WTC11 (cell line): Measurements from ENCODE around the gene PAK1. TPM values are rescaled to one million over a fixed set of nuclear protein-coding genes. Genes with fewer than 3 reads are reported as not detected.
A peak's percentile ranks its signal among the peaks of the same experiment; 100 is the strongest.

Source experiments
- ATAC-seq: fragments of 200-7000 bp; cut with Tn5 transposase; 2 replicates; pipeline ENCODE4 v1.10.0; 2021; ENCODE audit warnings: mild to moderate bottlenecking, moderate library complexity
- CTCF ChIA-PET: fragments of 300-600 bp; sonication (Branson Sonifier 250); formaldehyde crosslinking; loops from one replicate; lab custom pipeline; 2021; ENCODE audit warnings: antibody characterized with exemption; lab: Charles Lee
- POLR2A ChIA-PET: fragments of 350-600 bp; sonication (Branson Sonifier 250); formaldehyde crosslinking; loops from one replicate; lab custom pipeline; 2021; ENCODE audit warnings: antibody characterized with exemption; lab: Charles Lee
- DNase-seq: peaks from one replicate; pipeline ENCODE4 v3.0.0; 2021; ENCODE audit warnings: low spot score
- H3K27ac Mint-ChIP-seq: 2 replicates; pipeline ENCODE4 v1.8.0; 2021; ENCODE audit warnings: mixed read lengths
- H3K27me3 Mint-ChIP-seq: 2 replicates; pipeline ENCODE4 v1.8.0; 2021; ENCODE audit warnings: low read depth, mild to moderate bottlenecking, moderate library complexity, mixed read lengths
- H3K36me3 Mint-ChIP-seq: 2 replicates; pipeline ENCODE4 v1.8.0; 2021; ENCODE audit warnings: mixed read lengths
- H3K4me1 Mint-ChIP-seq: 2 replicates; pipeline ENCODE4 v1.8.0; 2022; ENCODE audit warnings: mixed read lengths
- H3K4me3 Mint-ChIP-seq: 2 replicates; pipeline ENCODE4 v1.8.0; 2021; ENCODE audit warnings: mild to moderate bottlenecking, moderate library complexity, mixed read lengths
- H3K9me3 Mint-ChIP-seq: 2 replicates; pipeline ENCODE4 v1.8.0; 2021; ENCODE audit warnings: mixed read lengths
- AFF4 ChIP-seq: sonication (generic); formaldehyde crosslinking; IDR thresholded peaks from 2 replicates; pipeline ENCODE4 v1.8.1; 2023; ENCODE audit warnings: mild to moderate bottlenecking, missing genetic modification reagents, borderline replicate concordance
- ESRRA ChIP-seq: sonication (generic); formaldehyde crosslinking; IDR thresholded peaks from 2 replicates; pipeline ENCODE4 v1.8.1; 2022; ENCODE audit warnings: mild to moderate bottlenecking, missing genetic modification reagents, borderline replicate concordance
- FOXJ3 ChIP-seq: sonication (generic); formaldehyde crosslinking; IDR thresholded peaks from 2 replicates; pipeline ENCODE4 v1.9.0; 2021; ENCODE audit warnings: missing genetic modification reagents, mild to moderate bottlenecking, borderline replicate concordance
- FOXP1 ChIP-seq: sonication (generic); formaldehyde crosslinking; IDR thresholded peaks from 2 replicates; pipeline ENCODE4 v1.8.0; 2022; ENCODE audit warnings: missing genetic modification reagents, mild to moderate bottlenecking, moderate library complexity, borderline replicate concordance
- HMGA2 ChIP-seq: fragments of 250-450 bp; sonication (Bioruptor Pico); IDR thresholded peaks from 2 replicates; pipeline ENCODE4 v1.4.0; 2021; ENCODE audit warnings: mild to moderate bottlenecking, moderate library complexity
- IRF1 ChIP-seq: sonication (generic); formaldehyde crosslinking; IDR thresholded peaks from 2 replicates; pipeline ENCODE4 v1.8.0; 2023; ENCODE audit warnings: missing genetic modification reagents
- JUN ChIP-seq: sonication (generic); formaldehyde crosslinking; IDR thresholded peaks from 2 replicates; pipeline ENCODE4 v1.8.0; 2023; ENCODE audit warnings: mild to moderate bottlenecking, missing genetic modification reagents
- KAT7 ChIP-seq: sonication (generic); formaldehyde crosslinking; IDR thresholded peaks from 2 replicates; pipeline ENCODE4 v1.8.1; 2023; ENCODE audit warnings: missing genetic modification reagents, mild to moderate bottlenecking, borderline replicate concordance
- MXD4 ChIP-seq: fragments of 250-450 bp; sonication (Bioruptor Pico); IDR thresholded peaks from 2 replicates; pipeline ENCODE4 v1.8.0; 2021; ENCODE audit warnings: mild to moderate bottlenecking, moderate library complexity, borderline replicate concordance
- NFATC4 ChIP-seq: fragments of 250-450 bp; sonication (Bioruptor Pico); IDR thresholded peaks from 2 replicates; pipeline ENCODE4 v1.9.0; 2021; ENCODE audit warnings: mild to moderate bottlenecking
- NFYB ChIP-seq: sonication (generic); formaldehyde crosslinking; conservative IDR thresholded peaks from 2 replicates; pipeline ENCODE4 v1.8.0; 2022; ENCODE audit warnings: low read depth, missing genetic modification reagents
- NR1H2 ChIP-seq: sonication (generic); formaldehyde crosslinking; IDR thresholded peaks from 2 replicates; pipeline ENCODE4 v1.9.0; 2021; ENCODE audit warnings: mild to moderate bottlenecking, moderate library complexity, missing genetic modification reagents
- NR3C1 ChIP-seq: sonication (generic); formaldehyde crosslinking; conservative IDR thresholded peaks from 2 replicates; pipeline ENCODE4 v1.8.1; 2023; ENCODE audit warnings: low read depth, mild to moderate bottlenecking, missing genetic modification reagents
- OVOL2 ChIP-seq: fragments of 250-450 bp; sonication (Bioruptor Pico); IDR thresholded peaks from 2 replicates; pipeline ENCODE4 v1.9.0; 2021; ENCODE audit warnings: mild to moderate bottlenecking, borderline replicate concordance
- PRRX2 ChIP-seq: fragments of 250-450 bp; sonication (Bioruptor Pico); IDR thresholded peaks from 2 replicates; pipeline ENCODE4 v1.8.0; 2021; ENCODE audit warnings: mild to moderate bottlenecking
- ZNF121 ChIP-seq: sonication (generic); formaldehyde crosslinking; IDR thresholded peaks from 2 replicates; pipeline ENCODE4 v1.8.0; 2023; ENCODE audit warnings: missing genetic modification reagents
- ZNF232 ChIP-seq: sonication (generic); formaldehyde crosslinking; IDR thresholded peaks from 2 replicates; pipeline ENCODE4 v1.8.0; 2022; ENCODE audit warnings: mild to moderate bottlenecking, missing genetic modification reagents
- ZNF317 ChIP-seq: sonication (generic); formaldehyde crosslinking; IDR thresholded peaks from 2 replicates; pipeline ENCODE4 v1.8.1; 2023; ENCODE audit warnings: low read depth, mild to moderate bottlenecking, moderate library complexity, missing genetic modification reagents, borderline replicate concordance
- total RNA-seq: library from RNA; stranded (reverse); gene quantifications from 3 replicates; pipeline ENCODE4 v1.2.3, GENCODE V29; 2021
- TF ChIP-seq, protein P1 (sequence below): sonication (generic); formaldehyde crosslinking; IDR thresholded peaks from 2 replicates; pipeline ENCODE4 v1.8.1; 2023; ENCODE audit warnings: mild to moderate bottlenecking, missing genetic modification reagents, moderate library complexity
- TF ChIP-seq, protein P2 (sequence below): fragments of 250-450 bp; sonication (Bioruptor Pico); conservative IDR thresholded peaks from 2 replicates; pipeline ENCODE4 v1.9.0; 2021; ENCODE audit warnings: mild to moderate bottlenecking
- TF ChIP-seq, protein P3 (sequence below): sonication (generic); formaldehyde crosslinking; IDR thresholded peaks from 2 replicates; pipeline ENCODE4 v1.8.0; 2022; ENCODE audit warnings: mild to moderate bottlenecking, missing genetic modification reagents
- TF ChIP-seq, protein P4 (sequence below): sonication (generic); formaldehyde crosslinking; IDR thresholded peaks from 2 replicates; pipeline ENCODE4 v1.8.0; 2022; ENCODE audit warnings: mild to moderate bottlenecking, missing genetic modification reagents

PAK1 gene
- total RNA-seq, 1 experiment from 2014 or later: 160 TPM

- Mint-ChIP-seq H3K36me3 (no peaks in the 10 kb centered on the region; the same call in 1 of the 2 replicates), H3K27ac (no peak overlapping the region), H3K4me3 (no peak overlapping the region), H3K9me3 (no peaks in the 10 kb centered on the region), H3K4me1 (peaks cover 89% of the 10 kb centered on the region), H3K27me3 (no peaks in the 10 kb centered on the region)
- TF ChIP-seq ESRRA (CRISPR knock-in tag) (no peak), HMGA2 (CRISPR knock-in tag) (no peak), AFF4 (CRISPR knock-in tag) (no peak), PRRX2 (no peak), FOXJ3 (CRISPR knock-in tag) (no peak), KAT7 (CRISPR knock-in tag) (no peak), NR3C1 (CRISPR knock-in tag) (no peak), NFYB (no peak)
- TF ChIP-seq, protein P1, sequence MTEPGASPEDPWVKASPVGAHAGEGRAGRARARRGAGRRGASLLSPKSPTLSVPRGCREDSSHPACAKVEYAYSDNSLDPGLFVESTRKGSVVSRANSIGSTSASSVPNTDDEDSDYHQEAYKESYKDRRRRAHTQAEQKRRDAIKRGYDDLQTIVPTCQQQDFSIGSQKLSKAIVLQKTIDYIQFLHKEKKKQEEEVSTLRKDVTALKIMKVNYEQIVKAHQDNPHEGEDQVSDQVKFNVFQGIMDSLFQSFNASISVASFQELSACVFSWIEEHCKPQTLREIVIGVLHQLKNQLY (CRISPR knock-in tag): no peak
- TF ChIP-seq, protein P2, sequence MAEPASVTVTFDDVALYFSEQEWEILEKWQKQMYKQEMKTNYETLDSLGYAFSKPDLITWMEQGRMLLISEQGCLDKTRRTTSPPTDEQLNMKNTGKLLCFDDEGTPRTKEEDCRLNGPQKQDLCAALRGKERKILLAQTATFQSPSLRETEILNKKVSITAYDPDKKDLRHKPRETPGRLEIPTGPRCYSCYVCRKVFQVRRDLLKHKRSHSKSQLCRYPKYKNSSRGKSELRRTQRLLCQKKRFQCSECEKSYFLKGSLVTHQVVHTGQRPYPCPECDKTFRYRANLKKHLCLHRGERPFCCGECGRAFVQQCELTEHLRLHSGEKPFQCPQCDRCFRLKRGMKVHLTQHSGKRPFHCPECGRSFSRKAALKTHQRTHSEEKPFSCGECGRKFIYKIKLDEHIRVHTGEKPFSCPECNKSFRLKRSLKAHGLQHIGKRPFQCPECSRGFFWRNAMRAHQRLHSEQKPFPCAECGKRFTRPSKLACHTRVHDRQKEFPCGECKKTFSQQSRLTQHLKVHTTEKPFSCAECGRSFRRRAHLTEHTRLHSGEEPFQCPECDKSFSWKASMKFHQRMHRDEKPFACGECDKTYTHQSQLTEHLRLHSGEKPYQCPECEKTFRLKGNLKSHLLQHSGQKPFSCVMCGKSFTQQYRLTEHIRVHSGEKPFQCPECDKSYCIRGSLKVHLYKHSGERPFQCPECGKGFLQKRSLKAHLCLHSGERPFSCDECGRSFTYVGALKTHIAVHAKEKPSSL: no peak
- DNase-seq (no peak), ATAC-seq (no peak)
- ChIA-PET CTCF (interaction anchor here (0.5 to 0.7 kb wide), 3 partner anchors 31 to 246 kb away, joined by 3 to 4 read pairs (median 4); no protein-coding TSS in a partner anchor), POLR2A (interaction anchor here (0.6 kb wide), 1 partner anchor 28 kb away, joined by 3 read pairs; no protein-coding TSS in a partner anchor)
Observed at GRCh38 chr11:77444261-77444660, 29.6 kb downstream of the PAK1 start.

GRCh38 chr11:77442394-77443053, 31.4 kb downstream of the PAK1 start:
- DNase-seq: no peak
- POLR2A ChIA-PET: no interaction called here
- ATAC-seq: no peak
- no peaks in the 10 kb centered on the region for H3K27me3 Mint-ChIP-seq
- H3K27ac Mint-ChIP-seq: peak overlapping the region; percentile 10; the same call in 1 of the 2 replicates
- no peaks in the 10 kb centered on the region; the same call in 1 of the 2 replicates for H3K36me3 Mint-ChIP-seq
- no peaks in the 10 kb centered on the region for H3K9me3 Mint-ChIP-seq
- H3K4me1 Mint-ChIP-seq: peaks cover 82% of the 10 kb centered on the region
- CTCF ChIA-PET: no interaction called here
- H3K4me3 Mint-ChIP-seq: no peak overlapping the region
- TF ChIP-seq ZNF121: no peak
- TF ChIP-seq, protein P3, sequence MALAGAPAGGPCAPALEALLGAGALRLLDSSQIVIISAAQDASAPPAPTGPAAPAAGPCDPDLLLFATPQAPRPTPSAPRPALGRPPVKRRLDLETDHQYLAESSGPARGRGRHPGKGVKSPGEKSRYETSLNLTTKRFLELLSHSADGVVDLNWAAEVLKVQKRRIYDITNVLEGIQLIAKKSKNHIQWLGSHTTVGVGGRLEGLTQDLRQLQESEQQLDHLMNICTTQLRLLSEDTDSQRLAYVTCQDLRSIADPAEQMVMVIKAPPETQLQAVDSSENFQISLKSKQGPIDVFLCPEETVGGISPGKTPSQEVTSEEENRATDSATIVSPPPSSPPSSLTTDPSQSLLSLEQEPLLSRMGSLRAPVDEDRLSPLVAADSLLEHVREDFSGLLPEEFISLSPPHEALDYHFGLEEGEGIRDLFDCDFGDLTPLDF: no peak
- TF ChIP-seq OVOL2 (CRISPR knock-in tag): no peak
- TF ChIP-seq, protein P2: no peak
- TF ChIP-seq ZNF317 (CRISPR knock-in tag): no peak
- no peak for TF ChIP-seq IRF1
- no peak for TF ChIP-seq FOXP1
- TF ChIP-seq, protein P4, sequence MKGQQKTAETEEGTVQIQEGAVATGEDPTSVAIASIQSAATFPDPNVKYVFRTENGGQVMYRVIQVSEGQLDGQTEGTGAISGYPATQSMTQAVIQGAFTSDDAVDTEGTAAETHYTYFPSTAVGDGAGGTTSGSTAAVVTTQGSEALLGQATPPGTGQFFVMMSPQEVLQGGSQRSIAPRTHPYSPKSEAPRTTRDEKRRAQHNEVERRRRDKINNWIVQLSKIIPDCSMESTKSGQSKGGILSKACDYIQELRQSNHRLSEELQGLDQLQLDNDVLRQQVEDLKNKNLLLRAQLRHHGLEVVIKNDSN (CRISPR knock-in tag): no peak
- TF ChIP-seq NR1H2: no peak
- TF ChIP-seq NFATC4 (CRISPR knock-in tag): no peak
- TF ChIP-seq ZNF232 (CRISPR knock-in tag): no peak
- no peak for TF ChIP-seq MXD4 (CRISPR knock-in tag)
- no peak for TF ChIP-seq JUN (CRISPR knock-in tag)
